ENCODE results near the gene AADACL2.

The AADACL2 gene

DNA sequence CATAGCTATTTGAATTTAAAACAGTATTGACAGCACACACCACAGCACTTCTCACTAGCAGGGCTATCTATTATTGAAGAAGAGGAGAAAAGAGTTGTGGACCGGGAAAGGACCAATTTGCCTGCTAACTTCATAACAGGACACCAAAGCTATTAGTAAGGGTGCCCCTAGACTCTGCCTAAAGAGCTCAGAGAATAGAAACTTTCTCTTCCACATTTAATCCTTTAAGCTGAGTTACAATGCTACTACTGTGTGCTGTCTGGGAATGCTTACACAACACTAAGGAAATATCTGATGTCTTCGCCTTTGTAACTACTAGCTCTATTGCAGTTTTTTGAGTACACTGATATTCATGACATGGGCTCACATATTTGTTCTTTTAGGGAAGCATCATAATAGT is 66.7 kb downstream of the AADACL2 start:
- DNase-seq (ENCODE audit: low spot score) = no peak
- FAIRE-seq = no peak

DNA sequence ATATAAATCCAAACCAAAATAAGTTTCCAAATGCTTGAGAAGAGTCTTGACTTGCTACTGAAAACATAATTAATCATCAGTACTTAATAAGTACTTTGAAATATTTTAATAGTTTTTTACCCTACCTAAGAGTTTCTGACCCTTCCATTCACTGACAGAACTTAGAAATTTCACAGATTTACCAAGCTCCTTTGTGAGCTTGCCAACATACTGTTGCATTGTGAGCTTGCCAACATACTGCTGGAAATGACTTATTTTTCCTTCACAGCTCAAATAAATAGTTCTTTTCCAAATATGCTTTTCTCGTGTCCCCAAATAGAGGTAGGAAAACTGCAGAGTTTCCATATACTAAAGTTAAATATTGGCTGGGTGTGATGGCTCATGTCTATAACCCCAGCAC is 70.5 kb downstream of the AADACL2 start:
- FAIRE-seq (no peak), DNase-seq (ENCODE audit: low spot score) (no peak)

DNA sequence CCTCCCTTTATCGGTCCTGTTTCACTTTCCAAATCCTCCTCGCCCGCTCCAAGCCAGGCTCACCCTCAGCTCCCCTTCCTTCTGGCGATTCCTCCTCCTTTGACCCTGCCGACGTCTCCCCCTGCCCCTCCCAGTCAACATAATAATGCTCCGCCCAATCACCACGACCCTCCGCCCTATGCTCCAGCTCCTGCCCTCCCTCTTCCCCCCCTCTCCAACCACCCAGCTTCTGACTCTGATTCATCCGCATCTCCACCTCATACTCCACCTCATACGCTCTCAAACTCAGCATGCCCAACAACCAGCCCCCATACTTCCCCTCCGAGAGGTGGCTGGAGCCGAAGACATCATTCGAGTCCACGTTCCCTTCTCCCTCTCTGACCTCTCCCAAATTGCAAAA is 73.1 kb downstream of the AADACL2 start:
- FAIRE-seq = no peak

More for the DNA sequence above, 73.1 kb downstream of the AADACL2 start:
- no peak for DNase-seq (ENCODE audit: low spot score)

Measured in RCC 7860 (cell line).